OCI-LY1 (cell line): ENCODE data around the gene ABCB11.

Experiments
- CTCF ChIP-seq: fragments of 200-600 bp; sonication (generic), shearing (Covaris generic); IDR thresholded peaks from 2 replicates; pipeline ENCODE4 v1.5.1; 2017; ENCODE audit warnings: mild to moderate bottlenecking, antibody characterized with exemption, low read length, moderate library complexity, mixed read lengths
- EZH2 ChIP-seq: fragments of 200-600 bp; sonication (generic), shearing (Covaris generic); IDR thresholded peaks from 2 replicates; pipeline ENCODE4 v1.8.0; 2017; ENCODE audit warnings: borderline replicate concordance, mixed run types, mild to moderate bottlenecking, antibody characterized with exemption, low read length, moderate library complexity, mixed read lengths

- no peak for TF ChIP-seq CTCF
- TF ChIP-seq EZH2 = no peak
Observed at GRCh38 chr2:168907940-168908662, 123.0 kb downstream of the ABCB11 start.
